CD1c-positive myeloid dendritic cell (primary cell): ENCODE results near the gene FKBP10.
"Not testable (repeated sequence)": the region's sequence is repeated elsewhere in the genome, so short reads cannot be mapped to it uniquely, and the experiment has no call there.

ENCODE experiments used
- DNase-seq: peaks from one replicate; pipeline ENCODE4 v3.0.0-alpha.2; 2016; ENCODE audit errors: extremely low spot score

The FKBP10 gene

GRCh38 chr17:41810659-41811548, 1.9 kb upstream of the FKBP10 start:
- DNase-seq: no peak

DNA sequence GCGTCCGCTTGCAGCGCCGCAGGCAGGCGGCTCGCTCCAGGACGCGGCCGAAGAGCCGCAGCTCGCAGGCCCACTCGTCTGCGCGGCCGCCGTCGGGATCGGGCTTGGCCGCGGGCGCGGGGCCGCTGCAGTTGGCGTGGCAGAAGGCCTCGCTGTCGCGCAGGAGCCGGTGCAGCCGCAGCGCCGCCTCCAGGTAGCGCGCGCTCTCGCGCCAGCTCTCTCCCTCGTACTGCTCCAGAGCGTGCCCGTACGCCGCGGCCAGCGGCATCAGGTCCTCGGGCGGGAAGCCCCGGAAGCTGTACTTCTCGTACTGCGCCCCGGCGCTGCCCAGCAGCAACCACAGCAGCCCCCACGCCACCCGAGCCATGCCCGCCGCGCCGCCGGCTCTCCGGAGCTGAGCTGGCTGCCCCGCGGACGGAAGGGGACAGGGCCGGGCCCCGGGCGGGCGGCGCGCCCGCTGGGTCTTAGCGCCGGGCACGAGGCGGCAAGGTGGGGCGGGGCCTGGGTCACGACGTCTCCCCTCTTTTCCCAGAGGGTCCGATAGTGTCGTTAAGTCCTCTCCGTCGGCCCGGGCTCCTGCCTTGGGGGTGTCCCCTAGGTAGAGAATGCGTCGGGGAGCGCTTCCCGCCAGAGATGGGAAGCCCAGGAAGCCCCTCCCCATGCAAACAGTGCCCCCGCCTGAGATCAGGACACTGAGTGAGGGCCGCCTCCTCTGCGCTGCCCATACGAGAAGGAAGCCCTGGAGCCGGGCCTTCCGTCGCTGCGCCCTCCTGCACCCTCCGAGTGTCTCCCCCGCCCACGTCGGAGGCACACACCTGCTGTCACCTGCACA, 1.0 kb upstream of the FKBP10 start, which contains the start of gene P3H4:
TSS of gene P3H4 (minus strand) at position 401 of the 832 bp plus-strand sequence. CDS start at position 367, 34 bp downstream.
- peak; percentile 80 for DNase-seq

- DNase-seq: no peak
Observed at GRCh38 chr17:41813152-41813680, 412 bp downstream of the FKBP10 start.

DNA sequence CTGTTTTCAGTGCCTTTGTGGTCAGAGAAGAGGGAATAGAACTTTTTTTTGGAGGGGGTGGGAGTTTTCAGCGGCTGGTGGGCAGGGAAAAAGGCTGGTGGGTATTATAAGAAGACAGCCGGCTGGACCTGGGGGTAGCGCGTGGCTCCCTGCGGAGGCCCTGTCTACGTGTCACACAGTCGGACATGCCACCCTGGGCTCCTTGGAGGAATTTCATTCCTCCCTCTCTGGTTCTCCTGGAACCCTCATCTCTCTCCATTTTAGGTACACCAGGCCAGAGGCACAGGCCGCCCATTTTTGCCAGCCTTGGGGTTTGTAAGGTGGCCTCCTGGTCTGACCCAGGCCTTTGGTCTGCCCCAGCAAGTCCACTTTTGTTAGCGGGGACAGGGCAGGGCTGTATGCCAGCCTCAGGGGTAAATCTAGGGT, 908 bp downstream of the FKBP10 start:
- DNase-seq: no peak

- DNase-seq: no peak
Observed at GRCh38 chr17:41814195-41814594, 1.4 kb downstream of the FKBP10 start.

GRCh38 chr17:41816637-41817320, 4.0 kb downstream of the FKBP10 start:
- no peak for DNase-seq

GRCh38 chr17:41818024-41818423, 5.2 kb downstream of the FKBP10 start:
- no peak for DNase-seq

GRCh38 chr17:41821776-41822175, 9.0 kb downstream of the FKBP10 start:
- no peak for DNase-seq

- no peak for DNase-seq
Observed at GRCh38 chr17:41822216-41823140, 9.7 kb downstream of the FKBP10 start.

- no peak for DNase-seq
Observed at GRCh38 chr17:41823141-41823524, 10.3 kb downstream of the FKBP10 start.

GRCh38 chr17:41823580-41823979, 10.8 kb downstream of the FKBP10 start:
- no peak for DNase-seq

DNA sequence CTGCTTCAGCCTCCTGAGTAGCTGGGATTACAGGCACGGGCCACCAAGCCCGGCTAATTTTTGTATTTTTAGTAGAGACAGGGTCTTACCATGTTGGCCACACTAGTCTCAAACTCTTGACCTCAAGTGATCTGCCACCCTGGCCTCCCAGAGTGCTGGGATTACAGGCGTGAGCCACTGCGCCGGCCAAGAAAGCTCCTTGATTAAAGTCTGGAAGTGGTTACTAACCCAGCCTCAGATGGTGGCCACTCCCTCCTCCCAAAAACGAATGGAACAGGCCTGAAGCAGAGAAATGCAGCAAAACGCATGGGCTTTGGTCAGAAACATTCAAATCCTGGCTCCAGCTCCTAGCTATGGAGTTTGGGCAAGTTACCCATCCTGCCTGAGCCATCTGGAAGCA, 11.3 kb downstream of the FKBP10 start:
- no peak for DNase-seq

- DNase-seq: no peak
Observed at GRCh38 chr17:41825175-41825845, 12.5 kb downstream of the FKBP10 start.

DNA sequence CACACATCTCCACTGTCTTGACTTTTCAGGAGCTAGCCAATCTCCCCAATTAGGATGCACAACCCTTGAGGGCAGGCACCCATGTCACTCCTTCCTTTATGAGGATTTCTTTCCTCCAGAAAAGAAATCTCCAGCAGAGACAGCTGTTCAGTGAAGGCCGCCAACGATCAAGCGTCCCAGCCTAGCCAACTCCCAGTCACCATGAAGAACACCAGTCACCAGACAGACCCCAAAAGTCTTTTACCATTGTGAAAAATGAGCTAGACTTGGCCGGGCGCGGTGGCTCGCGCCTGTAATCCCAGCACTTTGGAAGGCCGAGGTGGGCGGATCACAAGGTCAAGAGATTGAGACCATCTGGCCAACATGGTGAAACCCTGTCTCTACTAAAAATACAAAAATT, 17.2 kb downstream of the FKBP10 start:
- DNase-seq: not testable (repeated sequence)

DNA sequence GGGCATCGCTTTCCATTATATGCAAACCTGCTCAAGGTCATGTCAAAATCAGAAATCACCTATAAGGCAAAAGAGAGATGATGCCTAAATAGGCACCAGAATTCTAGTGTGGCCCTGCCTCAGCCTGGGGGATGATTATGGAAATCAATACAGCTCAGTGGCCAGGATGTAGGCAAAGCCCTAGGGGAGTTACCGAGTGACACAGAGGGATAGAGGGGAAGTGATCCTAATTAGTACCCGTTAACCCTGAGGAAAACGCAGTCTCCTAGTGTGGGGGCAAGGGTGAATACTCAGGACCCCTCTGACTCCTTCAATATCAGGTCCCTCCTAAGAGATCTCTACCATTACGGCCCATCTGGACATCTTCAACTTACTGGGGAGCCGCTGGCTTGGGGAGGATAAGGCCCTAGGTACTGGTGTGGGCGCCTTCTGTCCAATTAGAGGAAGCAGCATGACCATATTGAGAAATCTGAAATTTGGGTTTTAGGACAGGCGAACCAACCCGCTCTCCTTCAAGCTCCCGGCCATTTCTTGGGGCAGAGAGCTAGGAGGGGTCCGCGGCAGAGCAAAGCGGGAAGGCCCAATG, 22.5 kb downstream of the FKBP10 start:
- peak; percentile 36 for DNase-seq

- peak; percentile 12 for DNase-seq
Observed at GRCh38 chr17:41835800-41836549, 23.2 kb downstream of the FKBP10 start, which contains the start of gene NT5C3B. TSS of gene NT5C3B (minus strand) at chr17:41836232. CDS start at chr17:41836193, 39 bp downstream.

- DNase-seq: no peak
Observed at GRCh38 chr17:41836550-41837196, 23.9 kb downstream of the FKBP10 start.
